Gastrocnemius medialis (tissue), 4 donors: Measurements from ENCODE around the gene DENND6B. TPM values are rescaled to one million over a fixed set of nuclear protein-coding genes. Genes with fewer than 3 reads are reported as not detected.
"Not testable (repeated sequence)": the region's sequence is repeated elsewhere in the genome, so short reads cannot be mapped to it uniquely, and the experiment has no call there.

Source experiments
- ATAC-seq, 2 donors: fragments of 150-250 bp; one replicate each; pipeline ENCODE4 v1.9.1; 2016
- DNase-seq, 2 donors: peaks; one replicate each; pipeline ENCODE4 v3.0.0-alpha.2; 2019
- H3K27ac ChIP-seq, 4 donors: fragments of 200-600 bp; sonication (generic); 1 replicate in 1 of 4; 2 replicates in 3 of 4; pipeline ENCODE4 v1.5.1; 2016 to 2018; ENCODE audit warnings: mild to moderate bottlenecking in 2 of 4, moderate library complexity in 1 of 4
- H3K27me3 ChIP-seq, 3 donors: fragments of 200-600 bp; sonication (generic) in 2 of 3; 1 replicate in 1 of 3; 2 replicates in 2 of 3; pipeline versions ENCODE4 v1.5.1 to v1.6.0; 2016 to 2019; ENCODE audit warnings: mild to moderate bottlenecking in 1 of 3, moderate library complexity in 1 of 3
- H3K36me3 ChIP-seq, 2 donors: fragments of 200-600 bp; sonication (generic) in 1 of 2; one replicate each; pipeline ENCODE4 v1.5.1; 2017 to 2018
- H3K4me1 ChIP-seq, 2 donors: fragments of 200-600 bp; sonication (generic) in 1 of 2; one replicate each; pipeline ENCODE4 v1.5.1; 2016 to 2017; ENCODE audit warnings: mild to moderate bottlenecking in 2 of 2
- H3K4me3 ChIP-seq, 4 donors: fragments of 200-600 bp; sonication (generic) in 3 of 4; 1 replicate in 1 of 4; 2 replicates in 3 of 4; pipeline ENCODE4 v1.5.1; 2016 to 2019; ENCODE audit warnings: mild to moderate bottlenecking in 2 of 4
- H3K9me3 ChIP-seq, 3 donors: fragments of 200-600 bp; sonication (generic) in 2 of 3; 1 replicate in 1 of 3; 2 replicates in 2 of 3; pipeline ENCODE4 v1.5.1; 2016 to 2019
- POLR2A ChIP-seq, 2 donors: fragments of 450-650 bp; IDR thresholded peaks; one replicate each; pipeline ENCODE4 v1.6.1; 2017; ENCODE audit warnings: antibody characterized with exemption in 2 of 2, mild to moderate bottlenecking in 2 of 2, moderate library complexity in 2 of 2
- in situ Hi-C, 4 donors: fragments of 200-750 bp; cut with MboI; loops; one replicate each; pipeline versions ENCODE4 v1.15.0 to v1.8.0; 2017; ENCODE audit warnings: low sequenced_read_pairs in 4 of 4
- intact Hi-C: fragments of 100-400 bp; cut with DNase I; formaldehyde crosslinking; loops from one replicate; pipeline ENCODE4 v1.15.1; 2023; ENCODE audit warnings: low total_unique reads
- total RNA-seq, 4 donors: library from RNA; depleted of rRNA; stranded (reverse); fragments of >200 nt; gene quantifications; one replicate each; pipeline versions ENCODE4 v1.1.0 to v1.2.3, GENCODE V29; 2016
- TF ChIP-seq, protein P1 (sequence below), 5 experiments: fragments of 450-650 bp in 3 of 5; fragments of 200-600 bp in 2 of 5; sonication (generic) in 2 of 5; IDR thresholded peaks in 4 of 5; conservative IDR thresholded peaks in 1 of 5; 1 replicate in 4 of 5; 2 replicates in 1 of 5; pipeline ENCODE4 v1.5.1; 2016 to 2019; ENCODE audit warnings: antibody characterized with exemption in 5 of 5, mild to moderate bottlenecking in 3 of 5, moderate library complexity in 3 of 5

The DENND6B gene
- total RNA-seq, 4 donors from 2014 or later: 0.55 to 0.84 (median 0.68) TPM; not detected in 1

DNA sequence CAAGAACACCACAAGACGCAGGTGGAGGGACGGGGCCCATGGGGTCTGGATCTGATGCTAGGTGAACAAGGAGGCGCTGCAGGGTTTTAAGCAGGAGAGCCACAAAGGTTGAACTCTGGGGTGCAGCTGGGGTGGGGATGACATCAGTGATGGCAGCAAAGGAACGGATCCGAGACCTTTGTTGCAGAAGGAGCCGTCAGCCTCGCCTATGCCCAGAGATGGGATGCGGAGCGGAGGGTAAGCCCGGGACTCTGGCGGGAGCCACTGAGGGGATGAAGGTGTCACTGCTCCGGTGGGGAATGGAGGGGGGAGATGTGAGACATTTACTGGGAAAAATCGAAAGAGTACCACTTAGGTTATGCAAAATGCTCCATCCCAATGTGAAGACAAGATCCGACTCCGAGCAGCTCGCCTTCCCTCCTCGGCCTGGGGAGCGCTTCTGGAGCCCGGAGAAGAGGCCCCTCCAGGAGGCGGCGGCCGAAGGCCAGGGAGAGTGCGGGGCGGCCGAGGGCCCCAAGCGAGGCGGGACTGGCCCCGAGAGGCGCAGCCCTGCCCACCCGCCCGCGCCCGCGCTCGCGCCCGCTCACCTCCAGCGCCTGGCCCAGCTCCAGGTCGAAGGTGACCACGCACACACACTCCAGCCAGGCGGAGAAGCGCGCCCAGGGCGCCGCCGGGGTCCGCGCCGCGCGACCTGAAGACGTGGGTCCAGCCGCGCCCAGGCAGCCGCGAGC is 422 bp downstream of the DENND6B start:
- no peak for TF ChIP-seq POLR2A (IDR thresholded peaks at IDR 0.05)
- TF ChIP-seq, protein P1, sequence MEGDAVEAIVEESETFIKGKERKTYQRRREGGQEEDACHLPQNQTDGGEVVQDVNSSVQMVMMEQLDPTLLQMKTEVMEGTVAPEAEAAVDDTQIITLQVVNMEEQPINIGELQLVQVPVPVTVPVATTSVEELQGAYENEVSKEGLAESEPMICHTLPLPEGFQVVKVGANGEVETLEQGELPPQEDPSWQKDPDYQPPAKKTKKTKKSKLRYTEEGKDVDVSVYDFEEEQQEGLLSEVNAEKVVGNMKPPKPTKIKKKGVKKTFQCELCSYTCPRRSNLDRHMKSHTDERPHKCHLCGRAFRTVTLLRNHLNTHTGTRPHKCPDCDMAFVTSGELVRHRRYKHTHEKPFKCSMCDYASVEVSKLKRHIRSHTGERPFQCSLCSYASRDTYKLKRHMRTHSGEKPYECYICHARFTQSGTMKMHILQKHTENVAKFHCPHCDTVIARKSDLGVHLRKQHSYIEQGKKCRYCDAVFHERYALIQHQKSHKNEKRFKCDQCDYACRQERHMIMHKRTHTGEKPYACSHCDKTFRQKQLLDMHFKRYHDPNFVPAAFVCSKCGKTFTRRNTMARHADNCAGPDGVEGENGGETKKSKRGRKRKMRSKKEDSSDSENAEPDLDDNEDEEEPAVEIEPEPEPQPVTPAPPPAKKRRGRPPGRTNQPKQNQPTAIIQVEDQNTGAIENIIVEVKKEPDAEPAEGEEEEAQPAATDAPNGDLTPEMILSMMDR (IDR thresholded peaks at IDR 0.05 in 4 of 5, conservative IDR thresholded peaks at IDR 0.05 in 1 of 5): no peak
- DNase-seq (no peak), ATAC-seq (no peak)
- H3K4me1 ChIP-seq: peaks cover 7 to 10% of the 10 kb centered on the region in 2 donors
- no peaks in the 10 kb centered on the region for H3K36me3 ChIP-seq
- peak overlapping the region in 3 of 4 donors; percentile 47 to 76 (median 55) for H3K27ac ChIP-seq
- intact Hi-C loops: loop anchor here (2.0 to 5.0 kb wide), 2 partner anchors 20 to 49 kb away; partner anchors contain the start of gene PLXNB2
- H3K4me3 ChIP-seq: peak overlapping the region; percentile 46 to 87 (median 66)
- no peaks in the 10 kb centered on the region for H3K9me3 ChIP-seq
- no peaks in the 10 kb centered on the region for H3K27me3 ChIP-seq
- in situ Hi-C loops: loop anchor here in 3 of 4 donors (10.0 kb wide), 2 partner anchors 52 to 72 kb away; partner anchors contain the start of genes MAPK11 (in 2 of the 3) and HDAC10 (in 1 of the 3)

DNA sequence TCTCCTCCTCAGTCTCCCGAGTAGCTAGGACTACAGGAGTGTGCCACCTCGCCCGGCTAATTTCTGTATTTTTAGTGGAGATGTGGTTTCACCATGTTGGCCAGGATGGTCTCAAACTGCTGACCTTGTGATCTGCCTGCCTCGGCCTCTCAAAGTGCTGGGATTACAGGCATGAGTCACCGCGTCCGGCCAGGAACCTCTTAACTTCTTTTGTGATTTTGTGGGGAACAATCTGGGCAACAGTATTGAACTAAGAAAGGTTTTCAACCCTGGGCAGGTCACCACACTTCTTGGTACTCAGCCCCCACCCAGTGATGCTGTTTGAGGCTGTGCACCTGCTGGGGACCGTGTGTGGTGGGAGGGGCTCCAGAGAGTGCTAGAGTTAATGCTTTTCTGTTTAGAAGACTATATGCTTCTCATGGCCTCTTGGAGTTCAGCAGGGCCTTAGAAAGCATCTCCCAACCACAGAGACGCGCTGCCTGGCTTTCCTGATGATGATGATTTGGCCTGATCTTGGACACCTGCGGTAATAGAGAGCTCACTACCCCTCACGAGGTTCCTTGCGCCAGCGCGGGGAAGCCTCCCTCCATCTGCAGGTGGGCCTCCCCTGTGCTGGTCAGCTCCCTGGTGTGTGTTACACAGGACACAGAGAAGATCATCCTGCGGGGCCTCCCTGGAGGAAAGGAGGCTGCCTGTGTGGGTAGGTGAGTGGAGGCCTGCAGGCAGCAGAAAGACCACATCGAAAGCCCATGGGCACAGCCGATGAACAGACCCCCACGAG is 1.2 kb downstream of the DENND6B start:
- in situ Hi-C loops (loop anchor here in 3 of 4 donors (10.0 kb wide), 2 partner anchors 51 to 71 kb away; partner anchors contain the start of genes MAPK11 (in 2 of the 3) and HDAC10 (in 1 of the 3)), intact Hi-C loops (loop anchor here (2.0 to 5.0 kb wide), 2 partner anchors 19 to 48 kb away; partner anchors contain the start of gene PLXNB2)

DNA sequence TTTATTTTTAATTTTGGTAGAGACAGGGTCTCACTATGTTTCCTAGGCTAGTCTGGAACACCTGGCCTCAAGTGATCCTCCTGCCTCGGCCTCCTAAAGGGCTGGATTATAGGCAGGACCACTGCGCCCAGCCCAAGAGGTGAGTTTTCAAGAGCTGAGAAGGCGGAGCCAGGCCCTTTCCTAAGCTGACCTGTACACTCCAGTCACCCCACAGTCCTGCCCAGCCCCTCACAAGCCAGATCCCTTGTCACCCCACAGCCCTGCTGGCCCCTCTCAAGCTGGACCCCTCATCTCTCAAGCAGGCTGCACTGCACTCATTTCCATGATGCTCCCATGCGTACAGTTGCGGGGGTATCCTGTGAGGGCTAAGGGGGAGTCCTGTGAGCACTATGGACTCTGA is 2.9 kb downstream of the DENND6B start:
- H3K9me3 ChIP-seq: no peaks in the 10 kb centered on the region
- ATAC-seq (no peak), DNase-seq (no peak)
- no peak overlapping the region for H3K4me3 ChIP-seq
- intact Hi-C loops (no loop called here), in situ Hi-C loops (loop anchor here in 3 of 4 donors (10.0 kb wide), 2 partner anchors 49 to 69 kb away; partner anchors contain the start of genes MAPK11 (in 2 of the 3) and HDAC10 (in 1 of the 3))
- H3K36me3 ChIP-seq: no peaks in the 10 kb centered on the region
- no peaks in the 10 kb centered on the region for H3K27me3 ChIP-seq
- peaks cover 7 to 10% of the 10 kb centered on the region in 2 donors for H3K4me1 ChIP-seq
- TF ChIP-seq, protein P1 (IDR thresholded peaks at IDR 0.05 in 4 of 5, conservative IDR thresholded peaks at IDR 0.05 in 1 of 5): no peak
- no peak for TF ChIP-seq POLR2A (IDR thresholded peaks at IDR 0.05)
- H3K27ac ChIP-seq: no peak overlapping the region

More for the DNA sequence above, 1.2 kb downstream of the DENND6B start:
- no peaks in the 10 kb centered on the region for H3K27me3 ChIP-seq
- DNase-seq (no peak), ATAC-seq (no peak)
- H3K4me3 ChIP-seq: no peak overlapping the region
- H3K9me3 ChIP-seq: no peaks in the 10 kb centered on the region
- no peaks in the 10 kb centered on the region for H3K36me3 ChIP-seq
- H3K4me1 ChIP-seq: peaks cover 7 to 10% of the 10 kb centered on the region in 2 donors
- H3K27ac ChIP-seq: no peak overlapping the region
- no peak for TF ChIP-seq POLR2A (IDR thresholded peaks at IDR 0.05)
- TF ChIP-seq, protein P1 (IDR thresholded peaks at IDR 0.05 in 4 of 5, conservative IDR thresholded peaks at IDR 0.05 in 1 of 5): no peak

DNA sequence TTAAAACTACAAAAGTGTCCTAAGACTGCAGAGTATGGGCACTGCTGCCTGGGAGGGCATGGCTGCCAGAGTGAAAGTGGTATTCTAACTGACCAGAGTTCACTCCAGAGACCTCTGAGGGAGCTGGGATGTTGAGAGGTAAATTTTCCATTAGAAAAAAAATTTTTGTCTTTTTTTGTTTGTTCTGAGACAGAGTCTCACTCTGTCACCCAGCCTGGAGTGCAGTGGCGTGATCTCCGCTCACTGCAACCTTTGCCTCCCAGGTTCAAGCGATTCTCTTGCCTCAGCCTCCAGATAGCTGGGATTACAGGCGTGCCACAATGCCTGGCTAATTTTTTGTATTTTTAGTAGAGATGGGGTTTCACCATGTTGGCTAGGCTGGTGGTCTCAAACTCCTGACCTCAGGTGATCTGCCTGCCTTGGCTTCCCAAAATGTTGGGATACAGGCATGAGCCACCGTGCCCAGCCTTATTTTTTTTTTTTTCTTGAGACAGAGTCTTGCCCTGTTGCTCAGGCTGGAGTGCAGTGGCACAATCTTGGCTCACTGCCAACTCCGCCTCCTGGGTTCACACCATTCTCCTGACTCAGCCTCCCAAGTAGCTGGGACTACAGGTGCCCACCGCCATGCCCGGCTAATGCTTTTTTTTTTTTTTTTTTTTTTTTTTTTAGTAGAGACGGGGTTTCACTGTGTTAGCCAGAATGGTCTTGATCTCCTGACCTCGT is 4.3 kb downstream of the DENND6B start:
- in situ Hi-C loops: loop anchor here in 3 of 4 donors (10.0 kb wide), 2 partner anchors 48 to 68 kb away; partner anchors contain the start of genes MAPK11 (in 2 of the 3) and HDAC10 (in 1 of the 3)
- H3K4me1 ChIP-seq, H3K4me3 ChIP-seq, intact Hi-C loops, H3K36me3 ChIP-seq, H3K27me3 ChIP-seq, DNase-seq, ATAC-seq, H3K27ac ChIP-seq, H3K9me3 ChIP-seq: not testable (repeated sequence)
